Colonic mucosa (tissue), 4 donors: ENCODE measurements around the gene GTF2A1. TPM values are rescaled to one million over a fixed set of nuclear protein-coding genes. Genes with fewer than 3 reads are reported as not detected.

Source experiments
- DNase-seq: peaks from one replicate; pipeline ENCODE4 v3.0.0-alpha.2; 2020
- H3K27ac ChIP-seq: fragments of 200-600 bp; one replicate; pipeline ENCODE4 v1.8.0; 2021
- H3K27me3 ChIP-seq: fragments of 200-600 bp; one replicate; pipeline ENCODE4 v1.8.0; 2021
- H3K36me3 ChIP-seq: fragments of 200-600 bp; one replicate; pipeline ENCODE4 v1.8.0; 2021
- H3K4me1 ChIP-seq: fragments of 200-600 bp; one replicate; pipeline ENCODE4 v1.8.0; 2021; ENCODE audit warnings: mild to moderate bottlenecking
- H3K4me3 ChIP-seq: fragments of 200-600 bp; one replicate; pipeline ENCODE4 v1.8.0; 2021
- H3K9ac ChIP-seq, 2 donors: one replicate each; pipeline ENCODE4 v1.7.0; 2013; ENCODE audit warnings: control low read depth in 2 of 2, low read depth in 2 of 2, low read length in 2 of 2
- H3K9me3 ChIP-seq: fragments of 200-600 bp; one replicate; pipeline ENCODE4 v1.8.0; 2021
- CTCF ChIP-seq: fragments of 200-600 bp; IDR thresholded peaks from one replicate; pipeline ENCODE4 v1.8.0; 2022; ENCODE audit warnings: antibody characterized with exemption, mild to moderate bottlenecking
- intact Hi-C: fragments of 100-400 bp; cut with DNase I; formaldehyde crosslinking; loops from one replicate; pipeline ENCODE4 v1.14.1; 2022
- total RNA-seq, 2 donors: library from RNA; stranded (reverse); fragmentation: NEBNext Ultra II Directional in 1 of 2; extraction: Animal tissue kit (Norgen Biotek cat#: 25700) in 1 of 2; gene quantifications; one replicate each; pipeline ENCODE4 v1.2.1, GENCODE V29; 2021
- donor health status: healthy.
- donor health status: DM: no; HTN: no; CAD: no.
- donor health status: DM: no; HTN: no; CAD: no.

GTF2A1 gene
- total RNA-seq, 2 donors from 2014 or later, result 21.6 to 26.6 TPM

DNA sequence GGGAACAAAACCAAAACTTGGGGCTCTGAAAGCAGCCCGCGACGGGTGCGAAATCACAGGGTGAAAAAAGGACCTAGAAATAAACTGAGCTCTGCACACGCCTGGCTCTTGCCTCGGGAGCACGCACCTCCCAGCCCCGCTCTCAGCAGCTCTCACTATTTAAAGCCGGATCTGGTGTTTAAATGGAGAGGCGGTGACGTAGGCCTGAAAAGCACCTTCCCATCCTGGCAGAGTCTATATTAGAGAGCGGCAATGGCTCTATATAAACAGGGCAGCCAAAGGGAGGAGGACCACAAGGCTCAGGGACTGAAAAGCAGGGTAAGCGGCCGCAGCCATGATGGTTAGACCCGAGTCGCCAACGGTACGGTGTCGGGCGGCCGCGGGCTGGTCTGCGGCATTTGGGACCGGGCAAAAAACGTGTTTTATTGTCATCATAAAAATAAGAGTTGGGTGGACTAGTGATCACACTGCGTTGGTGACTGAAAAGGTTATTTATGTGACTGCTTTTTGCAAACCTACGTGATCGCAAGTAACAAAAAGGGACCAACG is 1.5 kb downstream of the GTF2A1 start:
- intact Hi-C loops, result loop anchor here (5.0 kb wide), 1 partner anchor 47 kb away; no protein-coding TSS in a partner anchor
- TF ChIP-seq CTCF, result no peak
- no peaks in the 10 kb centered on the region for H3K4me1 ChIP-seq
- peaks cover 3% of the 10 kb centered on the region for H3K36me3 ChIP-seq
- peak; percentile 95 for DNase-seq
- peak overlapping the region; percentile 99 for H3K27ac ChIP-seq
- peak overlapping the region; percentile 63 for H3K4me3 ChIP-seq
- peak overlapping the region; percentile 72 to 85 for H3K9ac ChIP-seq
- no peaks in the 10 kb centered on the region for H3K9me3 ChIP-seq
- no peaks in the 10 kb centered on the region for H3K27me3 ChIP-seq

- no peak overlapping the region for H3K27ac ChIP-seq
- intact Hi-C loops, result no loop called here
- H3K27me3 ChIP-seq, result no peaks in the 10 kb centered on the region
- H3K4me1 ChIP-seq, result no peaks in the 10 kb centered on the region
- H3K9ac ChIP-seq, result no peak overlapping the region
- H3K36me3 ChIP-seq, result peaks cover 7% of the 10 kb centered on the region
- no peak for DNase-seq
- no peak for TF ChIP-seq CTCF
- no peaks in the 10 kb centered on the region for H3K9me3 ChIP-seq
- no peak overlapping the region for H3K4me3 ChIP-seq
These were observed 8.9 kb downstream of the GTF2A1 start for GRCh38 chr14:81211844-81212243.

DNA sequence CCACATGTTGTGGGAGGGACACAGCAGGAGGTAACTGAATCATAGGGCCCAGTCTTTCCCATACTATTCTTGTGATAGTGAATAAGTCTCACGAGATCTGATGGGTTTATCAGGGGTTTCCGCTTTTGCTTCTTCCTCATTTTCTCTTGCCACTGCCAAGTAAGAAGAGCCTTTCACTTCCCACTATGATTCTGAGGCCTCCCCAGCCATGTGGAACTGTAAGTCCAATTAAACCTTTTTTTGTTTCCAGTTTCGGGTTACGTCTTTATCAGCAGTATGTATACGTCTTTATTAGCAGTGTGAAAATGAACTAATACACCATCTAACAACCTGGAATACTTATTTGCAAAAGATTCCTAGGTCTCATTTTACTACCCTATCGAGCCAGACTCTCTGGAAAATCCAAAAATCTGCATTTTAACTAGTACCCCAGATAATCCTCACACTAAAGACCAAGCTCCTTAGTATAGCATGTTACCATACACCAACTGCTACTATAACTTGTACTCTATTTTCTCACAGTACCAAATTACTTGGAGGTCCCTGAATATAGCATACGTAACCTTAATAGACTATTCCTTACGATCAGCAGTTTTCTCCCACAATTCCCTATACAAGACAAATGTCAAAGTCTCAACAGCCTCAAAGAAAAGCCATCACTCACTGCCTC is 11.5 kb downstream of the GTF2A1 start:
- H3K9ac ChIP-seq, result no peak overlapping the region
- H3K27me3 ChIP-seq, result no peaks in the 10 kb centered on the region
- H3K4me3 ChIP-seq, result no peak overlapping the region
- TF ChIP-seq CTCF, result no peak
- H3K27ac ChIP-seq, result no peak overlapping the region
- intact Hi-C loops, result no loop called here
- peaks cover 4% of the 10 kb centered on the region for H3K36me3 ChIP-seq
- H3K4me1 ChIP-seq, result no peaks in the 10 kb centered on the region
- DNase-seq, result no peak
- H3K9me3 ChIP-seq, result no peaks in the 10 kb centered on the region

GRCh38 chr14:81208489-81208888 is 12.3 kb downstream of the GTF2A1 start:
- Histone ChIP-seq H3K27me3 (no peaks in the 10 kb centered on the region), H3K9ac (no peak overlapping the region), H3K36me3 (peaks cover 4% of the 10 kb centered on the region), H3K4me1 (no peaks in the 10 kb centered on the region), H3K27ac (no peak overlapping the region), H3K9me3 (no peaks in the 10 kb centered on the region), H3K4me3 (no peak overlapping the region)
- DNase-seq, result no peak
- TF ChIP-seq CTCF, result no peak
- intact Hi-C loops, result no loop called here

- no peak for TF ChIP-seq CTCF
- H3K9ac ChIP-seq, result no peak overlapping the region
- H3K27ac ChIP-seq, result no peak overlapping the region
- intact Hi-C loops, result no loop called here
- H3K9me3 ChIP-seq, result no peaks in the 10 kb centered on the region
- H3K4me1 ChIP-seq, result no peaks in the 10 kb centered on the region
- H3K4me3 ChIP-seq, result no peak overlapping the region
- no peak for DNase-seq
- H3K27me3 ChIP-seq, result no peaks in the 10 kb centered on the region
- H3K36me3 ChIP-seq, result peaks cover 4% of the 10 kb centered on the region
These were observed 14.6 kb downstream of the GTF2A1 start for GRCh38 chr14:81206115-81206514.
